Psoas muscle (tissue), 8 donors: Measurements from ENCODE around the gene FOXJ2. TPM values are rescaled to one million over a fixed set of nuclear protein-coding genes. Genes with fewer than 3 reads are reported as not detected.

Source experiments
- ATAC-seq, 4 donors: fragments of 200-7000 bp; cut with Tn5 transposase; one replicate each; pipeline ENCODE4 v1.9.1; 2020; ENCODE audit warnings: moderate library complexity in 3 of 4, mild to moderate bottlenecking in 2 of 4
- DNase-seq, 2 donors: peaks; one replicate each; pipeline ENCODE4 v3.0.0-alpha.2; 2020
- H3K27ac ChIP-seq: fragments of 200-600 bp; one replicate; pipeline ENCODE4 v1.8.0; 2022
- H3K27me3 ChIP-seq, 3 donors: fragments of 200-600 bp in 1 of 3; one replicate each; pipeline versions ENCODE4 v1.6.1 to v1.8.0; 2013 to 2022; ENCODE audit warnings: low read length in 2 of 3, mild to moderate bottlenecking in 2 of 3, moderate library complexity in 1 of 3; ENCODE audit not compliant: insufficient read depth in 3 of 3
- H3K36me3 ChIP-seq, 2 donors: fragments of 200-600 bp in 1 of 2; one replicate each; pipeline versions ENCODE4 v1.6.1 to v1.8.0; 2013 to 2022; ENCODE audit warnings: low read depth in 1 of 2, mild to moderate bottlenecking in 1 of 2, moderate library complexity in 1 of 2; ENCODE audit not compliant: insufficient read depth in 1 of 2
- H3K4me1 ChIP-seq: fragments of 200-600 bp; one replicate; pipeline ENCODE4 v1.8.0; 2022
- H3K4me3 ChIP-seq: fragments of 200-600 bp; one replicate; pipeline ENCODE4 v1.8.0; 2022; ENCODE audit warnings: mild to moderate bottlenecking
- H3K9me3 ChIP-seq: fragments of 200-600 bp; one replicate; pipeline ENCODE4 v1.8.0; 2022
- WGBS, 3 donors: extraction: QIAGEN DNeasy Blood & Tissue Kit; methylation state at CpG; one replicate each; pipeline versions ENCODE4 v1.1.6 to v1.1.7; 2013; 5-methylcytosine and 5-hydroxymethylcytosine counted together
- intact Hi-C, 2 donors: fragments of 100-400 bp; cut with DNase I; formaldehyde crosslinking; loops; one replicate each; pipeline versions ENCODE4 v1.11.0 to v1.14.2; 2022
- polyA plus RNA-seq, 3 donors: library from polyadenylated mRNA; stranded (reverse); fragments of 200-250 nt; gene quantifications; one replicate each; pipeline ENCODE4 v1.2.3, GENCODE V29; 2013
- total RNA-seq, 4 donors: library from RNA; stranded (reverse); fragmentation: NEBNext Ultra II Directional in 2 of 4; extraction: Animal tissue kit (Norgen Biotek cat#: 25700) in 2 of 4; gene quantifications; one replicate each; pipeline versions ENCODE4 v1.2.1 to v1.2.4, GENCODE V29; 2021 to 2023
- TF ChIP-seq, protein P1 (sequence below): fragments of 200-600 bp; IDR thresholded peaks from one replicate; pipeline ENCODE4 v1.8.0; 2022; ENCODE audit warnings: antibody characterized with exemption
- donor health status: healthy with polysubstance abuse.
- donor health status: DM: no; HTN: no; CAD: no; lungs with moderate emphysema.
- donor health status: Bipolar disorder and iron deficiency.
- donor health status: healthy.
- donor health status: DM: yes; HTN: yes; CAD: no.
- donor health status: DM: no; HTN: no; CAD: no.
- donor health status: DM: no; HTN: no; CAD: no.
- donor health status: DM: yes; HTN: yes; CAD: no.

The FOXJ2 gene
- total and polyA plus RNA-seq, 7 donors, result 7.9 to 51.3 (median 24.5) TPM

DNA sequence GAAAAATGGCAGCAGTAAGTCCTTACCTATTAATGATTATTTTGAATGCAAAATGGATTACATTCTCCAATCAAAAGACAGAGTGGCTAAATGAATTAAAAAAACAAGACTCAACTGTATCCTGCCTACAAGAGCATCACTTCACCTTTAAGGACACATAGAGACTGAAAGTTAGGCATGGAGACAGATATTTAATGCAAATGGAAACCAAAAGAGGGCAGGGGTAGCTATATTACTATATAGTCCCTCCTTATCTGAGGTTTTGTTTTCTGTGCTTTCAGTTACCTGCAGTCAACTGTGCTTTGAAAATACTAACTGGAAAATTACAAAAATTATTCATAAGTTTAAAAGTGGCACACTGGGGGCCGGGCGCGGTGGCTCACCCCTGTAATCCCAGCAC is 66.7 kb downstream of the FOXJ2 start:
- WGBS, 3 donors, result 92 to 100% (median 100%) methylated on average over 3 of the region's 3 CpGs
- Histone ChIP-seq H3K9me3 (no peaks in the 10 kb centered on the region), H3K4me1 (no peaks in the 10 kb centered on the region), H3K36me3 (peaks cover 23 to 62% of the 10 kb centered on the region in 2 donors), H3K27me3 (no peaks in the 10 kb centered on the region), H3K27ac (no peak overlapping the region), H3K4me3 (no peak overlapping the region)
- DNase-seq, result no peak
- intact Hi-C loops, result no loop called here
- TF ChIP-seq, protein P1, sequence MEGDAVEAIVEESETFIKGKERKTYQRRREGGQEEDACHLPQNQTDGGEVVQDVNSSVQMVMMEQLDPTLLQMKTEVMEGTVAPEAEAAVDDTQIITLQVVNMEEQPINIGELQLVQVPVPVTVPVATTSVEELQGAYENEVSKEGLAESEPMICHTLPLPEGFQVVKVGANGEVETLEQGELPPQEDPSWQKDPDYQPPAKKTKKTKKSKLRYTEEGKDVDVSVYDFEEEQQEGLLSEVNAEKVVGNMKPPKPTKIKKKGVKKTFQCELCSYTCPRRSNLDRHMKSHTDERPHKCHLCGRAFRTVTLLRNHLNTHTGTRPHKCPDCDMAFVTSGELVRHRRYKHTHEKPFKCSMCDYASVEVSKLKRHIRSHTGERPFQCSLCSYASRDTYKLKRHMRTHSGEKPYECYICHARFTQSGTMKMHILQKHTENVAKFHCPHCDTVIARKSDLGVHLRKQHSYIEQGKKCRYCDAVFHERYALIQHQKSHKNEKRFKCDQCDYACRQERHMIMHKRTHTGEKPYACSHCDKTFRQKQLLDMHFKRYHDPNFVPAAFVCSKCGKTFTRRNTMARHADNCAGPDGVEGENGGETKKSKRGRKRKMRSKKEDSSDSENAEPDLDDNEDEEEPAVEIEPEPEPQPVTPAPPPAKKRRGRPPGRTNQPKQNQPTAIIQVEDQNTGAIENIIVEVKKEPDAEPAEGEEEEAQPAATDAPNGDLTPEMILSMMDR, result no peak
- ATAC-seq, result no peak

Other genes starting within 250 kb of the FOXJ2 start
- under 1 TPM in 1 of 4 donors, not detected in 3; 0.19 TPM for gene NANOG, start 243.3 kb upstream of the FOXJ2 start, total RNA-seq
- not detected for gene NANOG, start 243.3 kb upstream of the FOXJ2 start, polyA plus RNA-seq
- gene SLC2A14, start 159.8 kb upstream of the FOXJ2 start, total RNA-seq, result under 1 TPM; 0.08 to 0.37 (median 0.35) TPM
- gene SLC2A14, start 159.8 kb upstream of the FOXJ2 start, polyA plus RNA-seq, result under 1 TPM in 2 of 3 donors, not detected in 1; 0.03 to 0.06 TPM
- 10 to 100 TPM in 1 of 4 donors, 1 to 10 TPM in 3; 4.6 to 18.9 (median 6.9) TPM for gene SLC2A3, start 96.5 kb upstream of the FOXJ2 start, total RNA-seq
- 1 to 10 TPM; 1.8 to 3.2 (median 1.9) TPM for gene SLC2A3, start 96.5 kb upstream of the FOXJ2 start, polyA plus RNA-seq
- gene C3AR1, start 33.6 kb downstream of the FOXJ2 start, total RNA-seq, result 1 to 10 TPM; 2.9 to 4.9 (median 4.0) TPM
- 1 to 10 TPM in 1 of 3 donors, under 1 TPM in 2; 0.82 to 1.4 (median 0.91) TPM for gene C3AR1, start 33.6 kb downstream of the FOXJ2 start, polyA plus RNA-seq
- gene NECAP1, start 49.6 kb downstream of the FOXJ2 start, total RNA-seq, result 10 to 100 TPM; 13.8 to 19.4 (median 16.6) TPM
- gene NECAP1, start 49.6 kb downstream of the FOXJ2 start, polyA plus RNA-seq, result 10 to 100 TPM; 11.5 to 19.3 (median 15.9) TPM
- under 1 TPM in 2 of 4 donors, not detected in 2; 0.67 to 0.68 TPM for gene CLEC4A, start 90.9 kb downstream of the FOXJ2 start, total RNA-seq
- under 1 TPM in 2 of 3 donors, not detected in 1; 0.35 to 0.51 TPM for gene CLEC4A, start 90.9 kb downstream of the FOXJ2 start, polyA plus RNA-seq
- gene ZNF705A, start 124.3 kb downstream of the FOXJ2 start, total RNA-seq, result not detected
- gene ZNF705A, start 124.3 kb downstream of the FOXJ2 start, polyA plus RNA-seq, result under 1 TPM in 1 of 3 donors, not detected in 2; 0.01 TPM
- gene FAM90A1, start 194.9 kb downstream of the FOXJ2 start, total RNA-seq, result under 1 TPM in 2 of 4 donors, not detected in 2; 0.10 to 0.58 TPM
- gene FAM90A1, start 194.9 kb downstream of the FOXJ2 start, polyA plus RNA-seq, result under 1 TPM in 1 of 3 donors, not detected in 2; 0.03 TPM